KBM-7 (cell line): Measurements from ENCODE around the gene OR4M1.
"Not testable (repeated sequence)": the region's sequence is repeated elsewhere in the genome, so short reads cannot be mapped to it uniquely, and the experiment has no call there.

Source experiments
- DNase-seq: peaks from one replicate; pipeline ENCODE4 v3.0.0-alpha.2; 2015
- in situ Hi-C: fragments of 300-500 bp; cut with MboI; formaldehyde crosslinking; loops from 2 replicates; pipeline ENCODE4 v1.14.3; 2020; ENCODE audit warnings: low sequenced_read_pairs, low pct_unique_long_range_greater_than_20kb, mixed read lengths

The OR4M1 gene

DNA sequence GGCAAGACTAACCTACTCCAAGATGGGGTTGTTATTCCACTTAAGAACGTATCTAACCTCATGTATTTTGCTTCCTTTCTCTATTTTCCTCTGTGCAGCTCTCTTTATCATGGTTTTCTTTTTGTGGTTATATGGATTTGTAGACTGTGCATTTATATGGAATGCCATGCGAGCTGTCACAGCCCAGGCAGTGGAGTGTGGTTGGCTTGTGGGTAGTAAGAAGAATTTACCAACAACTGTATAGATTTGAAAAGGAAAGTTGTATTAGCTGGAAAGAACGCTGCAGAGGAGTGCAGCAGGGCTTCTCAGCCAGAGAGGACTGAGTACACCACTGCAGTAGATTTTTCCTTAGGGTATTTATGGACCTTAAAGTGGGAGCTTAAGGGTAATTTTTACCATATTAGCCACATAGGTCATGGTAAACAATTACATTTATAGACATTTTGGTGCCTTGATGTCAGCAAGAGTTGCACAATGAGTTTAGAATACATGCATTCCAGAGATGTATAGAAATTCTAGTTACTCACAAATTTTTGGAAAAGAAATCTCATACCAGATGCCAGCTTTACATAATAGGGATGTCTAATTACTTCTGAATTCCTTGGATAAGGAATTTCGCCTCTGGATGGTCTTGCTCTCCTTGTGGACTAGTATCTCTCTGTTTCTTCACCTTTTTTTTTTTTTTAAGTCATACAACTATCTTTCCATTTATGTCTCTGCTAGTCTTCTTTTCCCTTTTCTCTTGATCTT, 40.0 kb downstream of the OR4M1 start:
- DNase-seq, in situ Hi-C loops: not testable (repeated sequence)

GRCh38 chr14:19819879-19820278, 46.6 kb downstream of the OR4M1 start:
- DNase-seq, in situ Hi-C loops: not testable (repeated sequence)

DNA sequence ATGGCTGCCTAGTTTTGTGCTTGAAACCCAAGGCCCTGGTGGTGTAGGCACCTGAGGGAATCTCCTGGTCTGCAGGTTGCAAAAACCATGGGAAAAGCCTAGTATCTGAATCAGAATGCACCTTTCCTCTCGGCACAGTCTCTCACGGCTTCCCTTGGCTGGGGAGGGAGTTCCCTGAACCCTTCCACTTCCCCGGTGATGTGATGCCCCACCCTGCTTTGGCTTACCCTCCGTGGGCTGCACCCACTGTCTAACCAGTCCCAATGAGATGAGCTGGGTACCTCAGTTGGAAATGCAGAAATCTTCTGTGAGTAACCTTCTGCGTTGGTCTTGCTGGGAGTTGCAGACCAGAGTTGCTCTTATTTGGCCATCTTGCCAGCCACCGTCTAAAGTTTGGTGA, 47.7 kb downstream of the OR4M1 start:
- in situ Hi-C loops: not testable (repeated sequence)

DNA sequence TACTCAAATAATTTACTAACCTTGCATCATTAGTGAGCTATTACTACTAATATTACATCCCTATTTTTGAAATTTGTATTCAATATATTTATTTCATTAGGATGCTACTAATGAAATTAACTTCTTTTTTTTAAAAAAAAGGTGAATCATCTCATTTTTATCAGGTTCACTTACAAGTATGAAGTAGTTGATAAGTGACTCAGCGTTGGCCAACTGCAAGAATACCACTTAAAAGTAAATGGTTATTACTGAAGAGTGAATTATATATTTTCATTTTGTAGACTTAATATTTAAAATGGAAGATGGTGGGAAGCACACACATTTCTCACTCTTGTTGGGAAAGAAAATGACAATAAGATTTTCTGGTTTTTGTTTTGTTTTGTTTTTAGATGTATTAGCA, 49.9 kb downstream of the OR4M1 start:
- in situ Hi-C loops: no loop called here
- DNase-seq: no peak

More for the DNA sequence above, 47.7 kb downstream of the OR4M1 start:
- not testable (repeated sequence) for DNase-seq

- in situ Hi-C loops: no loop called here
Observed at GRCh38 chr14:19823765-19824164, 50.5 kb downstream of the OR4M1 start.

DNA sequence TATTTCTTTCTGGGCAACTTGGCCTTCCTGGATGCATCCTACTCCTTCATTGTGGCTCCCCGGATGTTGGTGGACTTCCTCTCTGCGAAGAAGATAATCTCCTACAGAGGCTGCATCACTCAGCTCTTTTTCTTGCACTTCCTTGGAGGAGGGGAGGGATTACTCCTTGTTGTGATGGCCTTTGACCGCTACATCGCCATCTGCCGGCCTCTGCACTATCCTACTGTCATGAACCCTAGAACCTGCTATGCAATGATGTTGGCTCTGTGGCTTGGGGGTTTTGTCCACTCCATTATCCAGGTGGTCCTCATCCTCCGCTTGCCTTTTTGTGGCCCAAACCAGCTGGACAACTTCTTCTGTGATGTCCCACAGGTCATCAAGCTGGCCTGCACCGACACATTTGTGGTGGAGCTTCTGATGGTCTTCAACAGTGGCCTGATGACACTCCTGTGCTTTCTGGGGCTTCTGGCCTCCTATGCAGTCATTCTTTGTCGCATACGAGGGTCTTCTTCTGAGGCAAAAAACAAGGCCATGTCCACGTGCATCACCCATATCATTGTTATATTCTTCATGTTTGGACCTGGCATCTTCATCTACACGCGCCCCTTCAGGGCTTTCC, 54.4 kb downstream of the OR4M1 start:
- in situ Hi-C loops, DNase-seq: not testable (repeated sequence)

More at GRCh38 chr14:19823765-19824164, 50.5 kb downstream of the OR4M1 start:
- DNase-seq: no peak

GRCh38 chr14:19828314-19828713, 55.0 kb downstream of the OR4M1 start:
- in situ Hi-C loops: no loop called here
- DNase-seq: no peak
